ENCODE measurements around the gene SHB. TPM values are rescaled to one million over a fixed set of nuclear protein-coding genes. Genes with fewer than 3 reads are reported as not detected.

SHB gene
- total and polyA plus RNA-seq, 11 donors: 7.8 to 31.4 (median 21.4) TPM

GRCh38 chr9:38112456-38112855, 43.4 kb upstream of the SHB start:
- ATAC-seq: no peak
- H3K27me3 ChIP-seq: peaks cover 0 to 9% (median 0%) of the 10 kb centered on the region in 9 donors
- H3K27ac ChIP-seq: no peak overlapping the region
- H3K36me3 ChIP-seq: no peaks in the 10 kb centered on the region
- H3K4me1 ChIP-seq: peaks cover 0 to 6% (median 0%) of the 10 kb centered on the region in 12 donors
- 85 to 96% (median 87%) methylated on average over 1 of the region's 1 CpG for WGBS, 4 donors
- H3K9me3 ChIP-seq: no peaks in the 10 kb centered on the region
- DNase-seq: no peak
- intact Hi-C loops (cut with DNase I): loop anchor here in 1 of 10 donors (10.0 kb wide), 1 partner anchor 142 kb away; no protein-coding TSS in a partner anchor
- H3K4me3 ChIP-seq: no peak overlapping the region
- TF ChIP-seq CTCF (IDR thresholded peaks at IDR 0.05) (no peak), POLR2A (IDR thresholded peaks at IDR 0.05) (no peak)

- no peak for TF ChIP-seq POLR2A (IDR thresholded peaks at IDR 0.05)
- H3K27me3 ChIP-seq: peaks cover 0 to 9% (median 0%) of the 10 kb centered on the region in 9 donors
- no peak overlapping the region for H3K4me3 ChIP-seq
- no peak for ATAC-seq
- intact Hi-C loops (cut with DNase I): loop anchor here in 1 of 10 donors (10.0 kb wide), 1 partner anchor 143 kb away; no protein-coding TSS in a partner anchor
- no peaks in the 10 kb centered on the region for H3K9me3 ChIP-seq
- peaks cover 0 to 6% (median 0%) of the 10 kb centered on the region in 12 donors for H3K4me1 ChIP-seq
- no peak overlapping the region for H3K27ac ChIP-seq
- DNase-seq: no peak
- H3K36me3 ChIP-seq: no peaks in the 10 kb centered on the region
- WGBS, 4 donors: 77 to 91% (median 83%) methylated on average over 5 of the region's 5 CpGs
Measured at GRCh38 chr9:38112049-38112448, 43.0 kb upstream of the SHB start.

GRCh38 chr9:38110476-38110875, 41.4 kb upstream of the SHB start:
- no peaks in the 10 kb centered on the region for H3K36me3 ChIP-seq
- 55 to 59% (median 56%) methylated on average over 6 of the region's 6 CpGs for WGBS, 4 donors
- no peaks in the 10 kb centered on the region for H3K9me3 ChIP-seq
- DNase-seq (no peak), ATAC-seq (no peak)
- peaks cover 0 to 5% (median 0%) of the 10 kb centered on the region in 9 donors for H3K27me3 ChIP-seq
- peaks cover 0 to 6% (median 0%) of the 10 kb centered on the region in 12 donors for H3K4me1 ChIP-seq
- intact Hi-C loops (cut with DNase I): loop anchor here in 1 of 10 donors (10.0 kb wide), 1 partner anchor 144 kb away; no protein-coding TSS in a partner anchor
- no peak overlapping the region for H3K4me3 ChIP-seq
- TF ChIP-seq CTCF (IDR thresholded peaks at IDR 0.05) (no peak), POLR2A (IDR thresholded peaks at IDR 0.05) (no peak)
- no peak overlapping the region for H3K27ac ChIP-seq

GRCh38 chr9:38109601-38110000, 40.6 kb upstream of the SHB start:
- Histone ChIP-seq H3K27me3 (no peaks in the 10 kb centered on the region), H3K27ac (no peak overlapping the region), H3K4me3 (no peak overlapping the region), H3K36me3 (no peaks in the 10 kb centered on the region), H3K4me1 (peaks cover 0 to 6% (median 0%) of the 10 kb centered on the region in 12 donors), H3K9me3 (no peaks in the 10 kb centered on the region)
- intact Hi-C loops (cut with DNase I): no loop called here
- TF ChIP-seq CTCF (IDR thresholded peaks at IDR 0.05): no peak
- TF ChIP-seq POLR2A (IDR thresholded peaks at IDR 0.05): no peak
- DNase-seq: no peak
- 70 to 75% (median 70%) methylated on average over 6 of the region's 6 CpGs for whole genome bisulfite sequencing, 4 donors
- ATAC-seq: no peak

- WGBS, 4 donors: 88 to 93% (median 91%) methylated on average over 1 of the region's 1 CpG
- DNase-seq (no peak), ATAC-seq (peak in 2 of 4 donors; percentile 9 to 27)
- H3K4me3 ChIP-seq: no peak overlapping the region
- no peaks in the 10 kb centered on the region for H3K27me3 ChIP-seq
- H3K27ac ChIP-seq: no peak overlapping the region
- no peaks in the 10 kb centered on the region for H3K9me3 ChIP-seq
- intact Hi-C loops (cut with DNase I): no loop called here
- peaks cover 0 to 6% (median 0%) of the 10 kb centered on the region in 12 donors for H3K4me1 ChIP-seq
- no peak for TF ChIP-seq POLR2A (IDR thresholded peaks at IDR 0.05)
- TF ChIP-seq CTCF (IDR thresholded peaks at IDR 0.05): no peak
- no peaks in the 10 kb centered on the region for H3K36me3 ChIP-seq
Measured at GRCh38 chr9:38108326-38108725, 39.3 kb upstream of the SHB start.
